ENCODE data around the gene VASH1.

The VASH1 gene
- 18.0 to 37.0 (median 36.8) reads per million in 3 donors for total RNA-seq

- peak within 1 kb of the TSS; percentile 48 for H3K27ac ChIP-seq (ENCODE audit: insufficient read depth, low read length, poor library complexity, severe bottlenecking)
- H3K27me3 ChIP-seq (replicated peaks; ENCODE audit: control insufficient read depth, insufficient read depth, low read length, poor library complexity, severe bottlenecking) = no peaks in the 10 kb centered on the region
- DNase-seq = peak in 2 of 3 donors; percentile 36 to 39
Observed at GRCh38 chr14:76761136-76761959, at the start of gene VASH1. TSS of gene VASH1 (plus strand) at chr14:76761468. CDS start at chr14:76762822, 1,354 bp downstream.

DNA sequence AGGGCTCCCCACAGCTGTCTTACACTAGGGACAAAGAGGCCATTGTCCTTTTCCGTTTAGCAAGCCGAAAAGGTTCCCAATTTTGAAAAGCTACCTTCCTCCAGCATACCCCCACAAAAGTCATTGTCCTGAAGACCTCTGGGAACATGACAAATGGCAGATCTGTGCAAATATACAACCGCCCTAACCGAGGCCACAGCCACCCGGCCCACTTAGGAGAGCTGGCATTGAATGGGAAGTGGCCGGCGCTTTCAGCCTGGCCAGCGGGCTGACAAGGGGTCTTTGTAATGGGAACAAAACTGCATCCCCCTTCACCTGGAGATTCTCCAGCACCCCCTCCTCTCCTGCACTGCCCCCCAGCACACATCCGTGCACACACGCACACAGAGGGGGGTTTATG lies 48.1 kb upstream of the VASH1 start:
- no peaks in the 10 kb centered on the region for H3K9me3 ChIP-seq (ENCODE audit: control insufficient read depth, low read length)
- no peaks in the 10 kb centered on the region for H3K4me1 ChIP-seq (ENCODE audit: control insufficient read depth, insufficient read depth, low read length, poor library complexity, severe bottlenecking)
- H3K36me3 ChIP-seq (ENCODE audit: control insufficient read depth, insufficient read depth, low read length) = no peaks in the 10 kb centered on the region
- no peaks in the 10 kb centered on the region for H3K27me3 ChIP-seq (replicated peaks; ENCODE audit: control insufficient read depth, insufficient read depth, low read length, poor library complexity, severe bottlenecking)
- H3K27ac ChIP-seq (ENCODE audit: insufficient read depth, low read length, poor library complexity, severe bottlenecking) = no peak overlapping the region
- no peak for DNase-seq
- no peak overlapping the region for H3K4me3 ChIP-seq (ENCODE audit: insufficient read depth, low read depth, low read length, poor library complexity, severe bottlenecking)

More at GRCh38 chr14:76761136-76761959, at the start of gene VASH1:
- H3K36me3 ChIP-seq (ENCODE audit: control insufficient read depth, insufficient read depth, low read length) = no peaks in the 10 kb centered on the region
- H3K9me3 ChIP-seq (ENCODE audit: control insufficient read depth, low read length) = no peaks in the 10 kb centered on the region
- peaks cover 11% of the 10 kb centered on the region for H3K4me1 ChIP-seq (ENCODE audit: control insufficient read depth, insufficient read depth, low read length, poor library complexity, severe bottlenecking)
- peak within 1 kb of the TSS; percentile 73 for H3K4me3 ChIP-seq (ENCODE audit: insufficient read depth, low read depth, low read length, poor library complexity, severe bottlenecking)

GRCh38 chr14:76714470-76714869 lies 46.8 kb upstream of the VASH1 start:
- DNase-seq = no peak
- Histone ChIP-seq H3K9me3 (ENCODE audit: control insufficient read depth, low read length) (no peaks in the 10 kb centered on the region), H3K27ac (ENCODE audit: insufficient read depth, low read length, poor library complexity, severe bottlenecking) (no peak overlapping the region), H3K4me3 (ENCODE audit: insufficient read depth, low read depth, low read length, poor library complexity, severe bottlenecking) (no peak overlapping the region), H3K4me1 (ENCODE audit: control insufficient read depth, insufficient read depth, low read length, poor library complexity, severe bottlenecking) (no peaks in the 10 kb centered on the region), H3K27me3 (replicated peaks; ENCODE audit: control insufficient read depth, insufficient read depth, low read length, poor library complexity, severe bottlenecking) (no peaks in the 10 kb centered on the region), H3K36me3 (ENCODE audit: control insufficient read depth, insufficient read depth, low read length) (no peaks in the 10 kb centered on the region)

GRCh38 chr14:76715101-76715500 lies 46.2 kb upstream of the VASH1 start:
- Histone ChIP-seq H3K9me3 (ENCODE audit: control insufficient read depth, low read length) (no peaks in the 10 kb centered on the region), H3K27me3 (replicated peaks; ENCODE audit: control insufficient read depth, insufficient read depth, low read length, poor library complexity, severe bottlenecking) (no peaks in the 10 kb centered on the region), H3K36me3 (ENCODE audit: control insufficient read depth, insufficient read depth, low read length) (no peaks in the 10 kb centered on the region), H3K4me1 (ENCODE audit: control insufficient read depth, insufficient read depth, low read length, poor library complexity, severe bottlenecking) (no peaks in the 10 kb centered on the region), H3K27ac (ENCODE audit: insufficient read depth, low read length, poor library complexity, severe bottlenecking) (no peak overlapping the region), H3K4me3 (ENCODE audit: insufficient read depth, low read depth, low read length, poor library complexity, severe bottlenecking) (no peak overlapping the region)
- no peak for DNase-seq

DNA sequence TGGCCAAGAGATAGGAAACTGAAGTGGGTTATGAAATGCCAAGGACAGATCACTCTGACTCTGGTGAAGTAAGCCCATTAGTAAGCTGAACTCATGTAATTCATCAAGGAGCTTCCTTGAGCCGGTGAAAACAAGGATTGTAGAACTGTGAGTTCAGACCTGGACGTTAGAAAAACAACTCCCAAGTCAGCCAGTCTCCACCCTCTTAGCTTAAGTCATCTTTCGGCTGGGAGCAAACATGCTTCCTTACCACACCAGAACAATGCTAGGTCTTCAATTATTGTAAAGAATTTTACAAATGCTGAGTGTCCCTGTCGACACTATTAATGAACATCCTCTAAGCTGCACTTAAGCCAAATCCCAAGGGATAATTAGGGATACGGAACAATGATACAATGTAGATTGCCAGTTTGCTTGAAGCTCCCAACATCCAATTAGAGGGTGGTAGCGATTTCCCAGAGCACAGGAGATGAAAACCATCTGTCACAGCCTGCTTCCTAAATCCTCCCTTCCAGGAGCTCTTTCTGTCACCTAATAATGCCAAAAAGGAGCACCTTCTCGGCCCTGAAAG lies 45.7 kb upstream of the VASH1 start:
- no peak overlapping the region for H3K27ac ChIP-seq (ENCODE audit: insufficient read depth, low read length, poor library complexity, severe bottlenecking)
- DNase-seq = no peak
- no peaks in the 10 kb centered on the region for H3K36me3 ChIP-seq (ENCODE audit: control insufficient read depth, insufficient read depth, low read length)
- H3K9me3 ChIP-seq (ENCODE audit: control insufficient read depth, low read length) = no peaks in the 10 kb centered on the region
- no peak overlapping the region for H3K4me3 ChIP-seq (ENCODE audit: insufficient read depth, low read depth, low read length, poor library complexity, severe bottlenecking)
- no peaks in the 10 kb centered on the region for H3K27me3 ChIP-seq (replicated peaks; ENCODE audit: control insufficient read depth, insufficient read depth, low read length, poor library complexity, severe bottlenecking)
- no peaks in the 10 kb centered on the region for H3K4me1 ChIP-seq (ENCODE audit: control insufficient read depth, insufficient read depth, low read length, poor library complexity, severe bottlenecking)

- no peak overlapping the region for H3K4me3 ChIP-seq (ENCODE audit: insufficient read depth, low read depth, low read length, poor library complexity, severe bottlenecking)
- H3K27me3 ChIP-seq (replicated peaks; ENCODE audit: control insufficient read depth, insufficient read depth, low read length, poor library complexity, severe bottlenecking) = no peaks in the 10 kb centered on the region
- H3K27ac ChIP-seq (ENCODE audit: insufficient read depth, low read length, poor library complexity, severe bottlenecking) = no peak overlapping the region
- no peak for DNase-seq
- H3K36me3 ChIP-seq (ENCODE audit: control insufficient read depth, insufficient read depth, low read length) = no peaks in the 10 kb centered on the region
- H3K4me1 ChIP-seq (ENCODE audit: control insufficient read depth, insufficient read depth, low read length, poor library complexity, severe bottlenecking) = no peaks in the 10 kb centered on the region
- H3K9me3 ChIP-seq (ENCODE audit: control insufficient read depth, low read length) = no peaks in the 10 kb centered on the region
Observed at GRCh38 chr14:76716285-76716684, 45.0 kb upstream of the VASH1 start.

- DNase-seq = no peak
- Histone ChIP-seq H3K4me3 (ENCODE audit: insufficient read depth, low read depth, low read length, poor library complexity, severe bottlenecking) (no peak overlapping the region), H3K27ac (ENCODE audit: insufficient read depth, low read length, poor library complexity, severe bottlenecking) (no peak overlapping the region), H3K36me3 (ENCODE audit: control insufficient read depth, insufficient read depth, low read length) (no peaks in the 10 kb centered on the region), H3K27me3 (replicated peaks; ENCODE audit: control insufficient read depth, insufficient read depth, low read length, poor library complexity, severe bottlenecking) (no peaks in the 10 kb centered on the region), H3K4me1 (ENCODE audit: control insufficient read depth, insufficient read depth, low read length, poor library complexity, severe bottlenecking) (no peaks in the 10 kb centered on the region), H3K9me3 (ENCODE audit: control insufficient read depth, low read length) (no peaks in the 10 kb centered on the region)
Observed at GRCh38 chr14:76717508-76718290, 43.6 kb upstream of the VASH1 start.

GRCh38 chr14:76718306-76719040 lies 42.8 kb upstream of the VASH1 start:
- no peak overlapping the region for H3K27ac ChIP-seq (ENCODE audit: insufficient read depth, low read length, poor library complexity, severe bottlenecking)
- no peaks in the 10 kb centered on the region for H3K36me3 ChIP-seq (ENCODE audit: control insufficient read depth, insufficient read depth, low read length)
- no peak for DNase-seq
- no peaks in the 10 kb centered on the region for H3K9me3 ChIP-seq (ENCODE audit: control insufficient read depth, low read length)
- no peaks in the 10 kb centered on the region for H3K27me3 ChIP-seq (replicated peaks; ENCODE audit: control insufficient read depth, insufficient read depth, low read length, poor library complexity, severe bottlenecking)
- H3K4me1 ChIP-seq (ENCODE audit: control insufficient read depth, insufficient read depth, low read length, poor library complexity, severe bottlenecking) = no peaks in the 10 kb centered on the region
- no peak overlapping the region for H3K4me3 ChIP-seq (ENCODE audit: insufficient read depth, low read depth, low read length, poor library complexity, severe bottlenecking)

DNA sequence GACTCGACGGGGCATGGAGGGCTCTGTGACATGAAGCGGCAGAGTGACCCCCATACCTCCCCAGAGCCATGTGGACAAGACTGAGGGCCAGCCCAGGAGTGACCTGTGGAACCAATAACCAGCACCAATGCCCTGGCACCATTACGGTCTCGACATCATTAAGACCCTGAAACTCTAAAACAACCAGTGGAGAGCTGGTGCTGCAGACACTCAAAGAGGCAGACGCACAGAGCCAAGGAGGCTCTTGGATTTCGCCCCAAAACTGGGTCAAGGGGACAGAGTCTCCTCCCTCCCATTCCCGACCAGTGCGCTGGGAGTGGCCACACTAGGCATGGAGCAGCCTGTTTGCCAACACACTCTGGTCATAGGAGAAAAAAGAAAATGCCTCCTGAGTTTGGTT lies 41.6 kb upstream of the VASH1 start:
- Histone ChIP-seq H3K4me3 (ENCODE audit: insufficient read depth, low read depth, low read length, poor library complexity, severe bottlenecking) (no peak overlapping the region), H3K4me1 (ENCODE audit: control insufficient read depth, insufficient read depth, low read length, poor library complexity, severe bottlenecking) (no peaks in the 10 kb centered on the region), H3K27ac (ENCODE audit: insufficient read depth, low read length, poor library complexity, severe bottlenecking) (no peak overlapping the region)

More for the DNA sequence above, 41.6 kb upstream of the VASH1 start:
- no peak for DNase-seq
- no peaks in the 10 kb centered on the region for H3K27me3 ChIP-seq (replicated peaks; ENCODE audit: control insufficient read depth, insufficient read depth, low read length, poor library complexity, severe bottlenecking)
- H3K9me3 ChIP-seq (ENCODE audit: control insufficient read depth, low read length) = no peaks in the 10 kb centered on the region
- no peaks in the 10 kb centered on the region for H3K36me3 ChIP-seq (ENCODE audit: control insufficient read depth, insufficient read depth, low read length)

Measured in effector memory CD4-positive, alpha-beta T cell (primary cell).